Measurements from ENCODE around the gene HDAC9.

DNA sequence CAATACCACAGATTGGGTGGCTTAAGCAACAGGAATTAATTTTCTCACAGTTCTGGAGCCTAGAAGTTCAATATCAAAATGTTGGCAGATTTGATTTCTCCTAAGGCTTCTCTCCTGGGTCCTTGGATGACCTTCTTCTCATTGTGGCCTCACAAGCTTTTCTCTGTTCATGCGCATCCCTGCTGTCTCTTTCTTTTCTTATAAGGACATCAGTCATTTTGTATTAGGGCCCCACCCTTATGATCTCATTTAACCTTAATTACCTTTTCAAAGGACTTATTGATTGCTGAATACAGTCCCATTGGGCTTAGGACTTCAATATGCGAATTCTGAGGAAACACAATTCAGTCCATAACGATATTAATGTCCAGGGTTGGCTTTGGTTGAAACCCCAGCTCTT is 285.4 kb downstream of the HDAC9 start:
- TF ChIP-seq, protein P1, sequence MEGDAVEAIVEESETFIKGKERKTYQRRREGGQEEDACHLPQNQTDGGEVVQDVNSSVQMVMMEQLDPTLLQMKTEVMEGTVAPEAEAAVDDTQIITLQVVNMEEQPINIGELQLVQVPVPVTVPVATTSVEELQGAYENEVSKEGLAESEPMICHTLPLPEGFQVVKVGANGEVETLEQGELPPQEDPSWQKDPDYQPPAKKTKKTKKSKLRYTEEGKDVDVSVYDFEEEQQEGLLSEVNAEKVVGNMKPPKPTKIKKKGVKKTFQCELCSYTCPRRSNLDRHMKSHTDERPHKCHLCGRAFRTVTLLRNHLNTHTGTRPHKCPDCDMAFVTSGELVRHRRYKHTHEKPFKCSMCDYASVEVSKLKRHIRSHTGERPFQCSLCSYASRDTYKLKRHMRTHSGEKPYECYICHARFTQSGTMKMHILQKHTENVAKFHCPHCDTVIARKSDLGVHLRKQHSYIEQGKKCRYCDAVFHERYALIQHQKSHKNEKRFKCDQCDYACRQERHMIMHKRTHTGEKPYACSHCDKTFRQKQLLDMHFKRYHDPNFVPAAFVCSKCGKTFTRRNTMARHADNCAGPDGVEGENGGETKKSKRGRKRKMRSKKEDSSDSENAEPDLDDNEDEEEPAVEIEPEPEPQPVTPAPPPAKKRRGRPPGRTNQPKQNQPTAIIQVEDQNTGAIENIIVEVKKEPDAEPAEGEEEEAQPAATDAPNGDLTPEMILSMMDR (IDR thresholded peaks at IDR 0.05), result no peak
- TF ChIP-seq POLR2A (IDR thresholded peaks at IDR 0.05; ENCODE audit: low read depth), result no peak
